Spleen (tissue), 11 donors: ENCODE results near the gene PITX1. TPM values are rescaled to one million over a fixed set of nuclear protein-coding genes. Genes with fewer than 3 reads are reported as not detected.

Experiments
- DNase-seq: peaks from one replicate; pipeline ENCODE4 v3.0.0-alpha.2; 2020
- H3K27ac ChIP-seq, 8 donors: fragments of 200-600 bp; sonication (generic) in 7 of 8; 1 replicate in 4 of 8; 2 replicates in 4 of 8; pipeline versions ENCODE4 v1.5.0 to v1.8.0; 2016 to 2021; ENCODE audit warnings: inconsistent platforms in 4 of 8, mild to moderate bottlenecking in 4 of 8, moderate library complexity in 1 of 8
- H3K27me3 ChIP-seq, 7 donors: fragments of 200-600 bp; sonication (generic) in 6 of 7; replicated peaks in 1 of 7; 1 replicate in 4 of 7; 2 replicates in 3 of 7; pipeline versions ENCODE4 v1.5.0 to v1.8.0; 2016 to 2021; ENCODE audit warnings: inconsistent platforms in 3 of 7, mild to moderate bottlenecking in 1 of 7
- H3K36me3 ChIP-seq, 6 donors: fragments of 200-600 bp; sonication (generic) in 5 of 6; 1 replicate in 4 of 6; 2 replicates in 2 of 6; pipeline versions ENCODE4 v1.5.0 to v1.8.0; 2016 to 2021; ENCODE audit warnings: inconsistent platforms in 2 of 6
- H3K4me1 ChIP-seq, 6 donors: fragments of 200-600 bp; sonication (generic) in 5 of 6; 1 replicate in 3 of 6; 2 replicates in 3 of 6; pipeline versions ENCODE4 v1.5.0 to v1.8.0; 2016 to 2021; ENCODE audit warnings: inconsistent platforms in 3 of 6
- H3K4me3 ChIP-seq, 8 donors: fragments of 200-600 bp; sonication (generic) in 7 of 8; 1 replicate in 4 of 8; 2 replicates in 4 of 8; pipeline versions ENCODE4 v1.5.0 to v1.8.0; 2016 to 2021; ENCODE audit warnings: inconsistent platforms in 4 of 8, mild to moderate bottlenecking in 4 of 8, moderate library complexity in 2 of 8
- H3K9me3 ChIP-seq, 8 donors: fragments of 200-600 bp; sonication (generic) in 7 of 8; 1 replicate in 4 of 8; 2 replicates in 4 of 8; pipeline versions ENCODE4 v1.5.0 to v1.8.0; 2016 to 2021; ENCODE audit warnings: inconsistent platforms in 4 of 8
- CTCF ChIP-seq, 11 experiments: fragments of 200-600 bp in 7 of 11; fragments of 450-650 bp in 4 of 11; sonication (generic) in 4 of 11; IDR thresholded peaks in 8 of 11; conservative IDR thresholded peaks in 3 of 11; 1 replicate in 7 of 11; 2 replicates in 4 of 11; pipeline versions ENCODE4 v1.4.0 to v1.8.0; 2016 to 2021; ENCODE audit warnings: antibody characterized with exemption in 11 of 11, inconsistent platforms in 4 of 11, mild to moderate bottlenecking in 1 of 11
- POLR2A ChIP-seq, 3 donors: fragments of 450-650 bp; IDR thresholded peaks; one replicate each; pipeline ENCODE4 v1.5.1; 2017; ENCODE audit warnings: antibody characterized with exemption in 3 of 3, mild to moderate bottlenecking in 1 of 3
- POLR2AphosphoS5 ChIP-seq, 3 donors: sonication (generic); formaldehyde crosslinking; IDR thresholded peaks; one replicate each; pipeline ENCODE4 v1.5.1; 2017; ENCODE audit warnings: antibody characterized with exemption in 3 of 3
- WGBS, 5 donors: extraction: QIAGEN DNeasy Blood & Tissue Kit in 3 of 5; methylation state at CpG; one replicate each; pipeline versions ENCODE4 v1.1.5 to v1.1.7; 2013 to 2018; 5-methylcytosine and 5-hydroxymethylcytosine counted together
- intact Hi-C: fragments of 100-400 bp; cut with DNase I; formaldehyde crosslinking; loops from one replicate; pipeline ENCODE4 v1.15.0; 2023; ENCODE audit warnings: low total_unique reads
- polyA plus RNA-seq, 3 donors: library from polyadenylated mRNA; stranded (reverse); fragments of 200-250 nt; gene quantifications; one replicate each; pipeline ENCODE4 v1.2.1, GENCODE V29; 2013
- total RNA-seq, 7 donors: library from RNA; depleted of rRNA in 3 of 7; stranded (reverse); fragments of >200 nt in 3 of 7; fragmentation: NEBNext Ultra II Directional in 4 of 7; extraction: Animal tissue kit (Norgen Biotek cat#: 25700) in 4 of 7; gene quantifications; one replicate each; pipeline versions ENCODE4 v1.1.0 to v1.2.1, GENCODE V29; 2016 to 2021
- donor health status: healthy with polysubstance abuse.
- donor health status: DM: no; HTN: no; CAD: no; lungs with moderate emphysema.
- donor health status: DM: no; HTN: no; CAD: no.
- donor health status: Bipolar disorder and iron deficiency.
- donor health status: healthy.
- donor health status: DM: no; HTN: no; CAD: no.
- donor health status: DM: yes; HTN: yes; CAD: no.

PITX1 gene
- total and polyA plus RNA-seq, 10 donors, result 0.04 to 0.98 (median 0.24) TPM; not detected in 6

GRCh38 chr5:135032695-135032998, 1.4 kb downstream of the PITX1 start:
- intact Hi-C loops, result no loop called here
- WGBS, 5 donors, result 4 to 8% (median 6%) methylated on average over 18 of the region's 18 CpGs
- H3K9me3 ChIP-seq, result peaks cover 0 to 10% (median 0%) of the 10 kb centered on the region in 8 donors
- no peak for DNase-seq
- peaks cover 31 to 100% (median 100%) of the 10 kb centered on the region in 7 donors for H3K27me3 ChIP-seq
- peaks cover 24 to 70% (median 54%) of the 10 kb centered on the region in 6 donors for H3K4me1 ChIP-seq
- no peaks in the 10 kb centered on the region for H3K36me3 ChIP-seq
- TF ChIP-seq CTCF (IDR thresholded peaks at IDR 0.05 in 8 of 11, conservative IDR thresholded peaks at IDR 0.05 in 3 of 11) (no peak), POLR2AphosphoS5 (IDR thresholded peaks at IDR 0.05) (no peak), POLR2A (IDR thresholded peaks at IDR 0.05) (no peak)
- H3K4me3 ChIP-seq, result peak overlapping the region in 7 of 8 donors; percentile 35 to 67 (median 43)
- H3K27ac ChIP-seq, result no peak overlapping the region

- 20 to 33% (median 27%) methylated on average over 15 of the region's 15 CpGs for WGBS, 5 donors
- no peak for TF ChIP-seq POLR2A (IDR thresholded peaks at IDR 0.05)
- no peak for TF ChIP-seq POLR2AphosphoS5 (IDR thresholded peaks at IDR 0.05)
- no peak for TF ChIP-seq CTCF (IDR thresholded peaks at IDR 0.05 in 8 of 11, conservative IDR thresholded peaks at IDR 0.05 in 3 of 11)
- Histone ChIP-seq H3K4me1 (peaks cover 24 to 75% (median 55%) of the 10 kb centered on the region in 6 donors), H3K4me3 (peak overlapping the region in 4 of 8 donors; percentile 26 to 67 (median 44)), H3K9me3 (peaks cover 0 to 10% (median 0%) of the 10 kb centered on the region in 8 donors), H3K36me3 (no peaks in the 10 kb centered on the region), H3K27me3 (peaks cover 34 to 100% (median 100%) of the 10 kb centered on the region in 7 donors), H3K27ac (no peak overlapping the region)
- no peak for DNase-seq
- intact Hi-C loops, result no loop called here
Measured at GRCh38 chr5:135031813-135032694, 2.0 kb downstream of the PITX1 start.

- Histone ChIP-seq H3K27ac (no peak overlapping the region), H3K4me3 (peak overlapping the region; percentile 4 to 62 (median 24)), H3K9me3 (peaks cover 0 to 10% (median 0%) of the 10 kb centered on the region in 8 donors), H3K4me1 (peaks cover 24 to 75% (median 55%) of the 10 kb centered on the region in 6 donors), H3K36me3 (no peaks in the 10 kb centered on the region), H3K27me3 (peaks cover 36 to 100% (median 99%) of the 10 kb centered on the region in 7 donors)
- WGBS, 5 donors, result 4 to 10% (median 8%) methylated on average over 22 to 57 of the region's 57 CpGs
- DNase-seq, result no peak
- intact Hi-C loops, result no loop called here
- TF ChIP-seq POLR2A (IDR thresholded peaks at IDR 0.05), result no peak
- no peak for TF ChIP-seq CTCF (IDR thresholded peaks at IDR 0.05 in 8 of 11, conservative IDR thresholded peaks at IDR 0.05 in 3 of 11)
- peak in 1 of 3 donors; percentile 28 for TF ChIP-seq POLR2AphosphoS5 (IDR thresholded peaks at IDR 0.05)
Measured at GRCh38 chr5:135030956-135031812, 2.8 kb downstream of the PITX1 start.
